Measurements from ENCODE around the gene HTR1B. TPM values are rescaled to one million over a fixed set of nuclear protein-coding genes. Genes with fewer than 3 reads are reported as not detected.

Gene HTR1B
- total RNA-seq (2014; rRNA removed; shearing (Covaris generic); ENCODE audit: low replicate concordance): not detected in 2 replicates

- peak; percentile 42 for DNase-seq (ENCODE audit: low read depth)
- in situ Hi-C loops (cut with HindIII; ENCODE audit: low pct_unique_long_range_greater_than_20kb, low sequenced_read_pairs): no loop called here
Measured at GRCh38 chr6:77463308-77463860, at the start of gene HTR1B. Gene HTR1B, minus strand, starts transcription at chr6:77463491. Its CDS starts 88 bp downstream, at chr6:77463403.

GRCh38 chr6:77512554-77512953, 49.3 kb upstream of the HTR1B start:
- DNase-seq (ENCODE audit: low read depth): no peak
- in situ Hi-C loops (cut with HindIII; ENCODE audit: low pct_unique_long_range_greater_than_20kb, low sequenced_read_pairs): no loop called here

- peak; percentile 0 for DNase-seq (ENCODE audit: low read depth)
- in situ Hi-C loops (cut with HindIII; ENCODE audit: low pct_unique_long_range_greater_than_20kb, low sequenced_read_pairs): no loop called here
Measured at GRCh38 chr6:77511860-77512259, 48.6 kb upstream of the HTR1B start.

GRCh38 chr6:77502981-77503380, 39.7 kb upstream of the HTR1B start:
- DNase-seq (ENCODE audit: low read depth): no peak
- in situ Hi-C loops (cut with HindIII; ENCODE audit: low pct_unique_long_range_greater_than_20kb, low sequenced_read_pairs): no loop called here

GRCh38 chr6:77492530-77492929, 29.2 kb upstream of the HTR1B start:
- DNase-seq (ENCODE audit: low read depth): no peak
- in situ Hi-C loops (cut with HindIII; ENCODE audit: low pct_unique_long_range_greater_than_20kb, low sequenced_read_pairs): no loop called here

GRCh38 chr6:77487808-77488425, 24.6 kb upstream of the HTR1B start:
- no peak for DNase-seq (ENCODE audit: low read depth)
- in situ Hi-C loops (cut with HindIII; ENCODE audit: low pct_unique_long_range_greater_than_20kb, low sequenced_read_pairs): no loop called here

GRCh38 chr6:77482981-77483380, 19.7 kb upstream of the HTR1B start:
- in situ Hi-C loops (cut with HindIII; ENCODE audit: low pct_unique_long_range_greater_than_20kb, low sequenced_read_pairs): no loop called here
- no peak for DNase-seq (ENCODE audit: low read depth)

- in situ Hi-C loops (cut with HindIII; ENCODE audit: low pct_unique_long_range_greater_than_20kb, low sequenced_read_pairs): no loop called here
- no peak for DNase-seq (ENCODE audit: low read depth)
Measured at GRCh38 chr6:77474973-77475372, 11.7 kb upstream of the HTR1B start.

- DNase-seq (ENCODE audit: low read depth): no peak
- in situ Hi-C loops (cut with HindIII; ENCODE audit: low pct_unique_long_range_greater_than_20kb, low sequenced_read_pairs): no loop called here
Measured at GRCh38 chr6:77474286-77474956, 11.1 kb upstream of the HTR1B start.

GRCh38 chr6:77470983-77471382, 7.7 kb upstream of the HTR1B start:
- DNase-seq (ENCODE audit: low read depth): no peak
- in situ Hi-C loops (cut with HindIII; ENCODE audit: low pct_unique_long_range_greater_than_20kb, low sequenced_read_pairs): no loop called here

- in situ Hi-C loops (cut with HindIII; ENCODE audit: low pct_unique_long_range_greater_than_20kb, low sequenced_read_pairs): no loop called here
Measured at GRCh38 chr6:77468939-77469338, 5.6 kb upstream of the HTR1B start.

GRCh38 chr6:77466451-77467437, 3.5 kb upstream of the HTR1B start:
- in situ Hi-C loops (cut with HindIII; ENCODE audit: low pct_unique_long_range_greater_than_20kb, low sequenced_read_pairs): no loop called here
- no peak for DNase-seq (ENCODE audit: low read depth)

More at GRCh38 chr6:77468939-77469338, 5.6 kb upstream of the HTR1B start:
- no peak for DNase-seq (ENCODE audit: low read depth)

GRCh38 chr6:77466055-77466450, 2.8 kb upstream of the HTR1B start:
- peak; percentile 55 for DNase-seq (ENCODE audit: low read depth)
- in situ Hi-C loops (cut with HindIII; ENCODE audit: low pct_unique_long_range_greater_than_20kb, low sequenced_read_pairs): no loop called here

- in situ Hi-C loops (cut with HindIII; ENCODE audit: low pct_unique_long_range_greater_than_20kb, low sequenced_read_pairs): no loop called here
Measured at GRCh38 chr6:77464495-77464867, 1.2 kb upstream of the HTR1B start.

GRCh38 chr6:77463861-77464494, 687 bp upstream of the HTR1B start:
- in situ Hi-C loops (cut with HindIII; ENCODE audit: low pct_unique_long_range_greater_than_20kb, low sequenced_read_pairs): no loop called here
- peak; percentile 14 for DNase-seq (ENCODE audit: low read depth)

More at GRCh38 chr6:77464495-77464867, 1.2 kb upstream of the HTR1B start:
- no peak for DNase-seq (ENCODE audit: low read depth)

- DNase-seq (ENCODE audit: low read depth): peak; percentile 6
- in situ Hi-C loops (cut with HindIII; ENCODE audit: low pct_unique_long_range_greater_than_20kb, low sequenced_read_pairs): no loop called here
Measured at GRCh38 chr6:77462359-77463307, 658 bp downstream of the HTR1B start.

GRCh38 chr6:77461796-77462195, 1.5 kb downstream of the HTR1B start:
- DNase-seq (ENCODE audit: low read depth): no peak
- in situ Hi-C loops (cut with HindIII; ENCODE audit: low pct_unique_long_range_greater_than_20kb, low sequenced_read_pairs): no loop called here
